Measurements from ENCODE around the gene NTMT1. TPM values are rescaled to one million over a fixed set of nuclear protein-coding genes. Genes with fewer than 3 reads are reported as not detected.

Gene NTMT1
- total RNA-seq, 1 experiment from 2014 or later: 50.2 TPM

DNA sequence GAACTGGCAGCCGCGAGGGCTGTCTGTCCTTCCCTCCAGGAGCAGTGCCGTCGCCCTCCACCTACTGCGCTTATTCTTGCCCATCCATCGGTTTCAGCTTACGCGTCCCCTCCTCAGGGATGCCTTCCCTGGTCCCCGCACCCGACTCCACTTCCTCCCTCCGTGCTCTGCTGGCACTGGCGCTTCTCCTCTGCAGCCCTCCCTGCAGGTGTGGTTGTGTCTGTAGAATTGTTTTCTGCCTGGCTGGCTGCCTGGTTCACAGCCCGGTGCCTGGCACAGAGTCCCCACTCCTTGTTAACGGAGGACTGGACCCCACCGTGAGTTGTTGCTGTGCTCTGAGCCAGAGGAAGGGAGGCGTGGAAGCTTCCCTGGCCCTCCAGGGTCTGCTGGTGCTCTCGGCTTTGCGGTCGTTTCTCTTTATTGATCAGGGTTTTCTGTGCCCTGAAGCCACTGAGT lies 5.7 kb downstream of the NTMT1 start:
- Histone ChIP-seq H3K36me3 (ENCODE audit: low read depth, low read length) (no peaks in the 10 kb centered on the region; the same call in none of the 2 replicates), H3K9me2 (replicated peaks; ENCODE audit: low read length) (no peaks in the 10 kb centered on the region), H3F3A (ENCODE audit: low read length, unreplicated experiment) (no peaks in the 10 kb centered on the region), H2AFZ (ENCODE audit: low read length) (no peak overlapping the region), H3K4me2 (ENCODE audit: low read length) (no peak overlapping the region), H3K79me2 (ENCODE audit: low read length) (peaks cover 71% of the 10 kb centered on the region), H4K20me1 (ENCODE audit: low read length) (peaks cover 26% of the 10 kb centered on the region; the same call in 1 of the 2 replicates), H3K27ac (ENCODE audit: low read length) (no peak overlapping the region), H3K9ac (ENCODE audit: low read length) (no peak overlapping the region), H3K9me3 (ENCODE audit: low read length) (no peaks in the 10 kb centered on the region), H3K4me3 (ENCODE audit: low read length) (no peak overlapping the region), H3K4me1 (ENCODE audit: insufficient read depth, low read length) (peaks cover 16% of the 10 kb centered on the region), H3K27me3 (ENCODE audit: low read length) (no peaks in the 10 kb centered on the region)
- ATAC-seq: no peak
- intact Hi-C loops (cut with micrococcal nuclease): no loop called here
- BruUV-seq (replicated peaks): no TSS peak
- TF ChIP-seq EZH2 (IDR thresholded peaks at IDR 0.05; ENCODE audit: low read length, unreplicated experiment) (no peak), EZH2phosphoT487 (IDR thresholded peaks at IDR 0.05; ENCODE audit: borderline replicate concordance, low read length) (no peak), CTCF (conservative IDR thresholded peaks at IDR 0.05; ENCODE audit: low read depth, low read length) (no peak)
- no peak for DNase-seq
- ChIA-PET POLR2A (ENCODE audit: unreplicated experiment) (no interaction called here), CTCF (no interaction called here)

GRCh38 chr9:129632460-129632859 lies 6.5 kb downstream of the NTMT1 start:
- H3K27me3 ChIP-seq (ENCODE audit: low read length): no peaks in the 10 kb centered on the region
- H3K4me2 ChIP-seq (ENCODE audit: low read length): no peak overlapping the region
- H4K20me1 ChIP-seq (ENCODE audit: low read length): peaks cover 22% of the 10 kb centered on the region; the same call in 1 of the 2 replicates
- H3K9me3 ChIP-seq (ENCODE audit: low read length): no peaks in the 10 kb centered on the region
- CTCF ChIA-PET: no interaction called here
- H3K79me2 ChIP-seq (ENCODE audit: low read length): peaks cover 63% of the 10 kb centered on the region
- no peak overlapping the region for H3K4me3 ChIP-seq (ENCODE audit: low read length)
- no TSS peak for BruUV-seq (replicated peaks)
- H3K36me3 ChIP-seq (ENCODE audit: low read depth, low read length): no peaks in the 10 kb centered on the region; the same call in none of the 2 replicates
- no peak for DNase-seq
- intact Hi-C loops (cut with micrococcal nuclease): no loop called here
- POLR2A ChIA-PET (ENCODE audit: unreplicated experiment): no interaction called here
- no peaks in the 10 kb centered on the region for H3F3A ChIP-seq (ENCODE audit: low read length, unreplicated experiment)
- ATAC-seq: no peak
- H3K9ac ChIP-seq (ENCODE audit: low read length): no peak overlapping the region
- TF ChIP-seq EZH2 (IDR thresholded peaks at IDR 0.05; ENCODE audit: low read length, unreplicated experiment) (no peak), CTCF (conservative IDR thresholded peaks at IDR 0.05; ENCODE audit: low read depth, low read length) (no peak)
- H3K27ac ChIP-seq (ENCODE audit: low read length): no peak overlapping the region
- H3K9me2 ChIP-seq (replicated peaks; ENCODE audit: low read length): no peaks in the 10 kb centered on the region
- H2AFZ ChIP-seq (ENCODE audit: low read length): no peak overlapping the region
- H3K4me1 ChIP-seq (ENCODE audit: insufficient read depth, low read length): peaks cover 9% of the 10 kb centered on the region

- Histone ChIP-seq H3K27me3 (ENCODE audit: low read length) (no peaks in the 10 kb centered on the region), H3K4me1 (ENCODE audit: insufficient read depth, low read length) (peaks cover 1% of the 10 kb centered on the region), H4K20me1 (ENCODE audit: low read length) (peaks cover 15% of the 10 kb centered on the region; the same call in 1 of the 2 replicates), H3K4me3 (ENCODE audit: low read length) (no peak overlapping the region), H3K9me3 (ENCODE audit: low read length) (no peaks in the 10 kb centered on the region), H3K9ac (ENCODE audit: low read length) (no peak overlapping the region), H2AFZ (ENCODE audit: low read length) (no peak overlapping the region), H3K9me2 (replicated peaks; ENCODE audit: low read length) (no peaks in the 10 kb centered on the region), H3K27ac (ENCODE audit: low read length) (no peak overlapping the region), H3K4me2 (ENCODE audit: low read length) (no peak overlapping the region), H3F3A (ENCODE audit: low read length, unreplicated experiment) (no peaks in the 10 kb centered on the region), H3K79me2 (ENCODE audit: low read length) (peaks cover 56% of the 10 kb centered on the region), H3K36me3 (ENCODE audit: low read depth, low read length) (no peaks in the 10 kb centered on the region; the same call in none of the 2 replicates)
- POLR2A ChIA-PET (ENCODE audit: unreplicated experiment): no interaction called here
- TF ChIP-seq EZH2phosphoT487 (IDR thresholded peaks at IDR 0.05; ENCODE audit: borderline replicate concordance, low read length): no peak
- TF ChIP-seq CTCF (conservative IDR thresholded peaks at IDR 0.05; ENCODE audit: low read depth, low read length): no peak
- no peak for TF ChIP-seq EZH2 (IDR thresholded peaks at IDR 0.05; ENCODE audit: low read length, unreplicated experiment)
- no TSS peak for BruUV-seq (replicated peaks)
- intact Hi-C loops (cut with micrococcal nuclease): no loop called here
- CTCF ChIA-PET: no interaction called here
- DNase-seq: no peak
- ATAC-seq: no peak
Observed at GRCh38 chr9:129633207-129633606, 7.2 kb downstream of the NTMT1 start.

All from PC-3 (cell line).